BLaER1 treated with 17β-estradiol and CSF1 and Interleukin-3, amounts not matched to agents 10 nM and 100 nM (cell line): ENCODE measurements around the gene TCF7L2.

Source experiments
- H3K27ac ChIP-seq, 11 experiments: shearing (Covaris generic); formaldehyde crosslinking; 2 replicates each; pipeline ENCODE4 v1.8.1; 2022
- H3K27me3 ChIP-seq, 11 experiments: shearing (Covaris generic); formaldehyde crosslinking; 2 replicates each; pipeline ENCODE4 v1.8.1; 2022
- H3K36me3 ChIP-seq, 11 experiments: shearing (Covaris generic); formaldehyde crosslinking; 2 replicates each; pipeline ENCODE4 v1.8.1; 2022
- H3K4me1 ChIP-seq, 10 experiments: shearing (Covaris generic); formaldehyde crosslinking; 2 replicates each; pipeline ENCODE4 v1.8.1; 2022
- H3K4me2 ChIP-seq, 11 experiments: shearing (Covaris generic); formaldehyde crosslinking; 2 replicates each; pipeline ENCODE4 v1.8.1; 2022
- H3K4me3 ChIP-seq, 10 experiments: shearing (Covaris generic); formaldehyde crosslinking; 2 replicates each; pipeline ENCODE4 v1.8.1; 2022
- H3K9ac ChIP-seq, 11 experiments: shearing (Covaris generic); formaldehyde crosslinking; 2 replicates each; pipeline ENCODE4 v1.8.1; 2022
- H3K9me3 ChIP-seq, 11 experiments: shearing (Covaris generic); formaldehyde crosslinking; replicated peaks in 1 of 11; 2 replicates each; pipeline ENCODE4 v1.8.1; 2022
- H4K20me1 ChIP-seq, 11 experiments: shearing (Covaris generic); formaldehyde crosslinking; 2 replicates each; pipeline ENCODE4 v1.8.1; 2022
- Cebpa-rat ChIP-seq, 11 experiments: shearing (Covaris generic); IDR thresholded peaks; 2 replicates each; pipeline ENCODE4 v1.8.1; 2022

The TCF7L2 gene

DNA sequence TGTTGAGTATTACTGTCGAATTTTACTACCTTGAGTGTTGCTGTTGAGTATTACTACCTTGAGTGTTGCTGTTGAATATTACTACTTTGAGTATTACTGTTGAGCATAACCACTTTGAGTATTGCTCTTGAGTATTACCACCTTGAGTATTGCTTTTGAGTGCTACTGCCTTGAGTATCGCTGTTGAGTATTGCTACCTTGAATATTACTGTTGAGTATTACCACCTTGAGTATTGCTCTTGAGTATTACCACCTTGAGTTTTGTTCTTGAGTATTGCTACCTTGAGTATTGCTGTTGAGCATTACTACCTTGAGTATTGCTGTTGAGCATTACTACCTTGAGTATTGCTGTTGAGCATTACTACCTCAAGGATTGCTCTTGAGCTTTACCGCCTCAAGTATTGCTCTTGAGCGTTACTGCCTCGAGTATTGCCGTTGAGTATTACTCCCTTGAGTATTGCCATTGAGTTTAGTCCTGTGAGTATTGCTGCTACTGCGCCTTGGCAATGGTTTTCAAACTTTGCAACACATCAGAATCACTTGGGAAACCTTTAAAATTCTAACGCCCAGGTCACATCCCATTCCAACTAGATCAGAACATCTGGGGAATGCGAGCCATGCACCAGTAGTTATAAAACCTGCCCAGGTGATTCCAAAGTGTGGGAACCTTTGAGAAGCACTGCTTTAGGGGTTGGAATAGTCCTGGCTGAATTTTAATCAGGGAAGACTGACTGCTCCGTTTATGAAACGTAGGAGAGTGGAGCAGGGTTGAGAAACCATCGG lies 61.7 kb downstream of the TCF7L2 start:
- no peak for TF ChIP-seq Cebpa-rat (IDR thresholded peaks at IDR 0.05)
- Histone ChIP-seq H3K27ac (no peak overlapping the region), H3K4me3 (no peak overlapping the region), H3K36me3 (peaks cover 18 to 45% (median 28%) of the 10 kb centered on the region in 11 experiments; a peak in 20 of 22 replicates), H3K9ac (no peak overlapping the region), H3K27me3 (peaks cover 0 to 2% (median 0%) of the 10 kb centered on the region in 11 experiments; a peak in 3 of 22 replicates), H3K4me2 (no peak overlapping the region), H3K4me1 (peaks cover 14 to 63% (median 41%) of the 10 kb centered on the region in 10 experiments), H4K20me1 (peaks cover 81 to 100% (median 98%) of the 10 kb centered on the region in 11 experiments), H3K9me3 (peaks cover 0 to 27% (median 11%) of the 10 kb centered on the region in 11 experiments; a peak in 12 of 22 replicates)

DNA sequence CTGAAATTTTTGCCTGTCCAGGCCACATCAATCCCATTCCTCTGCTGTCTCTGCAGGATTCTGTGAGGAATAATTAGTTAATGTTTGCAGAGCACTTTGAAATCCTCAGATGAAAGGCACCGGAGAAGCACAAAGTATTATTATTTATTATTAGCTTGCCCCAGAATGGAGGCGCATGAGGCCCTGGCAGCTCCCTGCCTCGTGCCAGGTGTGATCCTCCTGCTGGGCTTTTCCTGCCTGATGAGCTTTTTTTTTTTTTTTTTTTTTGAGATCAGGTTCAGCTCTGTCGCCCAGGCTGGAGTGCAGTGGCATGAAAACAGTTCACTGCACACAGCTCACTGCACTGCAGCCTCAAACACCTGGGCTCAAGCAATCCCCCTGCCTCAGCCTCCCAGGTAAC lies 65.2 kb downstream of the TCF7L2 start:
- peaks cover 13 to 70% (median 47%) of the 10 kb centered on the region in 10 experiments for H3K4me1 ChIP-seq

DNA sequence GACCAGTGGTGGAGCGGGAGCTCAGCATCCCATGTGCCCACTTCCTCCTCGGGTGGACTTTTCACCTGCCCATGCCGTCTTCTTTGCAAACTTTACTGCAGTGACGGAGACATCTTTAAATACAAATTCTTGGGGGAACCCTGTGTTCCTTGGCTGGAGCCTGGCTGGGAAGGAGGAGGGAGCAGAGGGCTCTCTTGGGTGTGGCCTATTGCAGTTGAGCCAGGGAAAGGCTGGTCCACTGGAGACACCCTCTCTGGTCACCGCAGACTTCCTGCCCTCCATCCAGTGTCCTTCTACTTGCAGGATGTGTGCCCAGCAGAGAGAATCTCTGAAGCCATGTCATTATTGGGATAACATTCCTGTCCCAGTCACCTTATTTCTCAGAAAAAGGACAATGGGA lies 67.3 kb downstream of the TCF7L2 start:
- no peak for TF ChIP-seq Cebpa-rat (IDR thresholded peaks at IDR 0.05)
- Histone ChIP-seq H3K9me3 (no peaks in the 10 kb centered on the region), H3K36me3 (peaks cover 0 to 29% (median 0%) of the 10 kb centered on the region in 11 experiments; a peak in 5 of 22 replicates), H4K20me1 (peaks cover 94 to 100% (median 100%) of the 10 kb centered on the region in 11 experiments), H3K4me1 (peaks cover 28 to 75% (median 64%) of the 10 kb centered on the region in 10 experiments), H3K27me3 (no peaks in the 10 kb centered on the region), H3K4me2 (no peak overlapping the region), H3K4me3 (no peak overlapping the region), H3K9ac (no peak overlapping the region), H3K27ac (no peak overlapping the region)

More for the DNA sequence above, 65.2 kb downstream of the TCF7L2 start:
- Histone ChIP-seq H3K4me2 (peak overlapping the region in 5 of 11 experiments; percentile 1 to 9 (median 3); a peak in 5 of 22 replicates), H3K4me3 (no peak overlapping the region), H3K27ac (no peak overlapping the region), H3K9ac (no peak overlapping the region), H3K27me3 (no peaks in the 10 kb centered on the region), H3K9me3 (peaks cover 0 to 18% (median 8%) of the 10 kb centered on the region in 11 experiments; a peak in 11 of 22 replicates), H3K36me3 (peaks cover under 1 to 28% (median 11%) of the 10 kb centered on the region in 11 experiments; a peak in 18 of 22 replicates), H4K20me1 (peaks cover 88 to 100% (median 98%) of the 10 kb centered on the region in 11 experiments)
- TF ChIP-seq Cebpa-rat (IDR thresholded peaks at IDR 0.05), result no peak

DNA sequence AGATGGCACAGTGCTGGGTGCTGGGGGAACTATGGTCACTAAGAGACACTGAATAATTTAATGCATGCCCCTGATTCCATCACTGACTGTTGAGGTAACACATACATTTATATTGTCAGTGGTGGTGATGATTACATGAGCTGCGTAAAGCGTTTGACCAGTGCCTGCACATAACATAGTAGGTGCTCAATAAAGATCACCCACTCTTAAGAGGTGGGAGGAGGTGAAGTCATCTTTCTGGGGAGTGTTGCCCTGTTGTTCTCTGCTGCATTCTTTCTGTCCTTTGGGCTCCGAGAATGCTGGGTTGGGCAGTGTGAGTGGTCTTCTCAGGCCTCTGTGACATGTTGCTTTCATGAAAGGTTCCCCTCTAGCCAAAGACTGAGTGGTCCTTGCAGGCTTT lies 68.0 kb downstream of the TCF7L2 start:
- H3K36me3 ChIP-seq, result peaks cover 0 to 34% (median 0%) of the 10 kb centered on the region in 11 experiments; a peak in 4 of 22 replicates
- H4K20me1 ChIP-seq, result peaks cover 96 to 100% (median 100%) of the 10 kb centered on the region in 11 experiments
- H3K9me3 ChIP-seq, result no peaks in the 10 kb centered on the region
- peaks cover 28 to 74% (median 64%) of the 10 kb centered on the region in 10 experiments for H3K4me1 ChIP-seq
- 0 out of 22 replicates have a peak overlapping the region, but pooled peaks of 1 of the 11 experiments have one; percentile 19 for H3K4me2 ChIP-seq
- TF ChIP-seq Cebpa-rat (IDR thresholded peaks at IDR 0.05), result no peak
- no peaks in the 10 kb centered on the region for H3K27me3 ChIP-seq
- no peak overlapping the region for H3K27ac ChIP-seq
- no peak overlapping the region for H3K9ac ChIP-seq
- H3K4me3 ChIP-seq, result no peak overlapping the region

DNA sequence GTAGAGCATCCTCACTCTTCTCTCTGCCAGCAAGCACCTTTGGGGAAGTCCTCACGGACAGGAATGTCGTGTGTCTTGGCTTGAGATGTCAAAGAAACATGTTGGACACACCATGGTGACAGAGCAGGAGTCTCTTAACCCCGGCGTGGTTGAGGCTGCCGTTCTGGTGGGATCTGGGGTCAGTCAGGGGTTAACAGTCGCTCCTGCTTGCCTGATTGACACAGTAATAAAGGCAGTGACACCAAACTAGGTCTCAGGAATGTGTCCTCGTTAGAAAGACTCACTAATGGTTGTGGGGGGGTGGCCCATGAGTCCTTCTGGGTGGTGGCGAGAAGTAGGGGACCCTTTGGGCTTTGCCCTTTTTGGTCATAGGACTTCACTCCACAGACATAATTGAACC lies 69.0 kb downstream of the TCF7L2 start:
- Histone ChIP-seq H4K20me1 (peaks cover 88 to 100% (median 100%) of the 10 kb centered on the region in 11 experiments), H3K27ac (no peak overlapping the region), H3K27me3 (no peaks in the 10 kb centered on the region), H3K4me3 (no peak overlapping the region), H3K4me2 (peak overlapping the region in 6 of 11 experiments; percentile 10 to 39 (median 22); a peak in 7 of 22 replicates), H3K36me3 (peaks cover 0 to 34% (median 0%) of the 10 kb centered on the region in 11 experiments; a peak in 5 of 22 replicates), H3K9me3 (no peaks in the 10 kb centered on the region), H3K4me1 (peaks cover 28 to 73% (median 61%) of the 10 kb centered on the region in 10 experiments), H3K9ac (no peak overlapping the region)
- TF ChIP-seq Cebpa-rat (IDR thresholded peaks at IDR 0.05), result no peak

DNA sequence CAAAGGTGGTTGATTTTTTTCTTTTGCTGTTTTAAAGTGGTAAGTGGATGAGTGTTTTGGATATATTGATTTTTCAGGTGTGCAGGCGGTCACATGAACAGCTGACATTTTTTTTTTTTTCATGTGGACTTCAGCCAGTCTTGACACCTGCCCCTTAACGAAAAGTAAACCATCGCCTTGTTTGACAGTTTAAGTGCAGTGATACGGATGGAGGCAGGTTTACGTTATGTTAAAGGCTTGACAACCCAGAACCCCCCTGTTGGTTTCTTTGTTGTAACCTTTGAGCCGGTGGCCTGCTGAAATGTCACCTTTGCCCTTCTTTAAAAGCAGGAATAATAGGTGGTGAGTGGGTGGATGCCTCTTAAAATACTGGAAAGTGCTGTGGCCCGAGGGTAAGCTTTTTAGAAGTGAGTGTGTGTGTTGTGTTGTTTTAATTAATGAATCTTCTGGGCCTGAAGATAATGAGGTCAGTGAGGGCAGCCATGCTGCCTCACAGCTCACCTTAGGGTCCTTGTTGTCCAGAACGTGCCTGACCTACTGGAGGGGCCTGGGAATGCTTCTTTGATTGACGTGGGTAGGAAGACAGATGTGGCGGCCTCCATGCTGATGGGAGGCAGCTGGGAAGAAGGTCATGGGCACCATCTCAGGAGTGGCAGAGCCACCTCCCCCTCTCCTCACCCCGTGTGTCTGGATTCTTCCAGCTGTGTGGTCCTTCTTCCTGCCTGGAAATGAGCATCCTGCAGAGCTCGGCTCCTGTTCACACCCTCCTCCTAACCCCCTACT lies 69.8 kb downstream of the TCF7L2 start:
- Histone ChIP-seq H3K4me2 (peak overlapping the region; percentile 33 to 70 (median 63)), H3K4me1 (peaks cover 28 to 65% (median 53%) of the 10 kb centered on the region in 10 experiments), H4K20me1 (peaks cover 80 to 100% (median 98%) of the 10 kb centered on the region in 11 experiments), H3K27ac (no peak overlapping the region), H3K9ac (no peak overlapping the region), H3K4me3 (no peak overlapping the region), H3K27me3 (no peaks in the 10 kb centered on the region), H3K36me3 (peaks cover 0 to 39% (median 0%) of the 10 kb centered on the region in 11 experiments; a peak in 5 of 22 replicates), H3K9me3 (no peaks in the 10 kb centered on the region)
- no peak for TF ChIP-seq Cebpa-rat (IDR thresholded peaks at IDR 0.05)

DNA sequence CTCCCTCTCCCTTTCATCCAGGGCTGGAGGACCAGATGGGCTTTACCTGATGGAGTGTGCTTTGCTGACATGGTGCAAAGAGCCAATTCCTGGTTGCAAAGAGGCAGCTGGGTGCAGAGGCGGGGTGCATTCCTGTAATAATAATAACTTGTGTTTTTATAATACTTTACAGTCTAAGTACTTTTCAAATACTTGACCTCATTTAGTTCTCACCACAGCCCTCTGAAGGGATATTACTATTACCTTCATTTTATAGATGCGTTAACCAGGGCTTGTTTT lies 70.4 kb downstream of the TCF7L2 start:
- no peak overlapping the region for H3K27ac ChIP-seq
- no peak for TF ChIP-seq Cebpa-rat (IDR thresholded peaks at IDR 0.05)

DNA sequence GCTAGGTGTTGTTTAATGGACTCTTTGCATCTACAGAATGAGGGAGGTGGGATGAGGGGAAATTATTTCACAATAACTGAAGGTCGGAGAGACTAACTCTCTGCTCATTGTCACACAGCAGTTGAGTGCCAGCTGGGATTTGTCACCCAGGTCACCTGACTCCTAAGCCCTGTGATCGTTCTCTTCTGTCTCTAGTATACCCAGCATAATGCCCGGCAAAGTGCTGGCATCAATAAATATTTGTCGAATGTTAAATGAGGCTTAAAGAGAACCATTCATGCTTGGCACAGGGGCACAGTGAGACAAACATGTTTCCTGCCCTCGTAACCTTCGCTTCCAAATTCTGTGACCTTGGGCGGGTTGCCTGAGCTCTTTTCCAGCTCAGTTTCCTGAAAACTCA lies 70.8 kb downstream of the TCF7L2 start:
- peak overlapping the region; percentile 33 to 70 (median 63) for H3K4me2 ChIP-seq
- TF ChIP-seq Cebpa-rat (IDR thresholded peaks at IDR 0.05), result peak in 4 of 11 experiments; percentile 13 to 76 (median 30); a peak in 4 of 22 replicates

More for the DNA sequence above, 70.4 kb downstream of the TCF7L2 start:
- Histone ChIP-seq H3K9ac (no peak overlapping the region), H3K27me3 (no peaks in the 10 kb centered on the region), H3K4me2 (peak overlapping the region; percentile 33 to 70 (median 63)), H4K20me1 (peaks cover 74 to 100% (median 97%) of the 10 kb centered on the region in 11 experiments), H3K9me3 (no peaks in the 10 kb centered on the region), H3K36me3 (peaks cover 0 to 45% (median 0%) of the 10 kb centered on the region in 11 experiments; a peak in 5 of 22 replicates), H3K4me3 (no peak overlapping the region), H3K4me1 (peaks cover 28 to 63% (median 52%) of the 10 kb centered on the region in 10 experiments)

More for the DNA sequence above, 70.8 kb downstream of the TCF7L2 start:
- Histone ChIP-seq H3K36me3 (peaks cover 0 to 47% (median 0%) of the 10 kb centered on the region in 11 experiments; a peak in 5 of 22 replicates), H3K4me3 (no peak overlapping the region), H3K9me3 (no peaks in the 10 kb centered on the region), H4K20me1 (peaks cover 70 to 100% (median 96%) of the 10 kb centered on the region in 11 experiments), H3K4me1 (peaks cover 29 to 63% (median 54%) of the 10 kb centered on the region in 10 experiments), H3K27me3 (no peaks in the 10 kb centered on the region), H3K9ac (no peak overlapping the region; a peak in 1 of 22 replicates), H3K27ac (no peak overlapping the region; a peak in 1 of 22 replicates)
